HL-60 (cell line): ENCODE results near the gene POTEF.
"Not testable (repeated sequence)": the region's sequence is repeated elsewhere in the genome, so short reads cannot be mapped to it uniquely, and the experiment has no call there.

Experiments
- DNase-seq, 2 experiments: peaks; one replicate each; pipeline ENCODE4 v3.0.0-alpha.2; 2010 to 2020; ENCODE audit warnings: low read depth in 1 of 2, low spot score in 1 of 2
- H3K27ac ChIP-seq: fragments of 250-450 bp; sonication (Bioruptor Pico); replicated peaks from 2 replicates; pipeline ENCODE4 v1.5.1; 2020; ENCODE audit warnings: mild to moderate bottlenecking, moderate library complexity
- H3K27me3 ChIP-seq: fragments of 250-450 bp; sonication (Bioruptor Pico); 2 replicates; pipeline ENCODE4 v1.5.1; 2021; ENCODE audit warnings: mild to moderate bottlenecking, moderate library complexity; ENCODE audit not compliant: insufficient read depth, poor library complexity, severe bottlenecking
- H3K4me3 ChIP-seq: replicated peaks from 2 replicates; pipeline ENCODE4 v1.5.1; 2011; ENCODE audit warnings: mild to moderate bottlenecking, control low read depth, low read length; ENCODE audit not compliant: insufficient read depth
- GABPA ChIP-seq: IDR thresholded peaks from 2 replicates; pipeline ENCODE4 v1.6.1; 2012; ENCODE audit warnings: low read depth
- POLR2AphosphoS5 ChIP-seq: IDR thresholded peaks from 2 replicates; pipeline ENCODE4 v1.6.1; 2012; ENCODE audit warnings: low read depth
- SPI1 ChIP-seq: IDR thresholded peaks from 2 replicates; pipeline ENCODE4 v1.6.1; 2012; ENCODE audit warnings: low read depth, mild to moderate bottlenecking, borderline replicate concordance
- long read RNA-seq: library from polyadenylated mRNA; unstranded; transcript quantifications from one replicate; pipeline ENCODE4 v2.0.0, GENCODE V29; 2020
- TF ChIP-seq, protein P1 (sequence below): IDR thresholded peaks from 2 replicates; pipeline ENCODE4 v1.6.1; 2012; ENCODE audit warnings: low read depth; ENCODE audit not compliant: insufficient replicate concordance
- TF ChIP-seq, protein P2 (sequence below): IDR thresholded peaks from one replicate; pipeline ENCODE4 v1.5.1; 2011; ENCODE audit warnings: low read length, control low read depth, inconsistent platforms; ENCODE audit not compliant: insufficient read depth

The POTEF gene
- long read RNA-seq: 0 reads

DNA sequence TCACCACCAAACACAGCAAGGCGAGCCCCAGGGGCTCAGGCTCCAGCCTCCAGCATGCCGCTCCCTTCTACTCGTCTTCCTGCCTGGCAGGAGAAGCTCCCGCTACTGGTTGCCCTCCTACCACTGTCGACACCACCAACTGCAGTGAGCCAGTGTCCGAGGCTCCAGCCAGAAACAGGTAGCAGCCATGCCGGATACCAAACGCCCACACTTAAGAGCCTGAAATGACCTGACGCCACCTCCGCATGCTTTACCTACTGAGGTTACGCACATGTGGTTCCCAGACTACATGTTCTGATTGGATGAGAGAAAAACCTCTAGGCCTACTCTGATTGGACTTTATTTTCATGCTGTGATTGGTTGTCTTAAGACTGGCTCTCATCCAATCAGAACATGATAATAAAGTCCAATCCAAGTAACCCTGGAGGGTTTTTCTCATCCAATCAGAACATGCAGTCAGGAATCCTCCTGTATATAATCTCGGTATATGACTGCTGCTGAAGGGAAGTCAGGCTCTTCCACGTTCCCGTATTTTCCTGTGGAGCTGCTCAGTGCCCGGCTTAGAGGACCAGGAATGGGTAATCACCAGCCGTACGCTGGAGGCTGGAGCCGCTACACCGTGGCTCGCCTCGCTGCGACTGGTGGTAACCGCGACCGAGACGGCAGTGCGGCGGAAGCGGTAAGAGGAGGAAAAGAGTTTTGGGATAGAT, at the start of gene POTEF:
Gene POTEF, minus strand, starts transcription at position 103 of the 710 bp plus-strand sequence. CDS start 8,707 bp downstream, outside the sequence.
- not testable (repeated sequence) for DNase-seq, H3K27me3 ChIP-seq, H3K27ac ChIP-seq, H3K4me3 ChIP-seq

DNA sequence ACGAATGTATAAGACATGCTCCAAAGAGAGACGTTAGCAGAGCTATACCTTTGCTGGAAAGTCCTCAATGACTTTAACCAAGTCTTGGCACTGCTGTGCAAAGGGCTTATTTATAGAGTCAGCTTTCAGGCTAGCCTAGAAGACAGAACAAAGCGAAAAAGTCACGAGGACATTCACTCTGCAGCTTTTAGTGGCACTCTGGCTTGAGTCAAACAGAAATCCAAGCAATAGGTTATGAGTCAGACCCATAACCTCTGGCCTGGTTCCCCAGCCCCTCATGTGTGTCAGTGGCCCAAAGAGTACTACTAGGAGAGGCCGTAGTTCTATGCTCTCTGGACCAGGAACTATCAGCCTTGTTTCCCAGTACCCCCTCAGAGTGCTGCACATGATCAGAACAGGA, 45.8 kb upstream of the POTEF start:
- not testable (repeated sequence) for DNase-seq, H3K4me3 ChIP-seq, H3K27me3 ChIP-seq, H3K27ac ChIP-seq

DNA sequence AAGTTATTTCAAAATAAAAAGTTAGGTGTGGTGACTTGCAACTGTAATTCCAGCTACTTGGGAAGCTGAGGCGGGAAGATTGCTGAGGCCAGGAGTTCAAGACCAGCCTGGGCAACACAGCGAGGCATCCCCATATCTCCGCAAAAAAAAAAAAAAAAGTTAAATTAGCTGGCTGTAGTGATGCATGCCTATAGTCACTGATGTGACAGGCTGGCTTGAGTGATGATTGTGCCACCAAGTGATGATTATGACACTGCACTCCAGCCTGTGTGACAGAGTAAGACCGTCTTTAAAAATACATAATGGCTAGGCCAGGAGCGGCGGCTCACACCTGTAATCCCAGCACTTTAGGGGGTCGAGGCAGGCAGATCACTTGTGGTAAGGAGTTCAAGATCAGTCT, 40.9 kb upstream of the POTEF start:
- H3K4me3 ChIP-seq: no peak overlapping the region
- no peak for TF ChIP-seq GABPA
- no peak for TF ChIP-seq SPI1
- TF ChIP-seq POLR2AphosphoS5: no peak
- TF ChIP-seq, protein P1, sequence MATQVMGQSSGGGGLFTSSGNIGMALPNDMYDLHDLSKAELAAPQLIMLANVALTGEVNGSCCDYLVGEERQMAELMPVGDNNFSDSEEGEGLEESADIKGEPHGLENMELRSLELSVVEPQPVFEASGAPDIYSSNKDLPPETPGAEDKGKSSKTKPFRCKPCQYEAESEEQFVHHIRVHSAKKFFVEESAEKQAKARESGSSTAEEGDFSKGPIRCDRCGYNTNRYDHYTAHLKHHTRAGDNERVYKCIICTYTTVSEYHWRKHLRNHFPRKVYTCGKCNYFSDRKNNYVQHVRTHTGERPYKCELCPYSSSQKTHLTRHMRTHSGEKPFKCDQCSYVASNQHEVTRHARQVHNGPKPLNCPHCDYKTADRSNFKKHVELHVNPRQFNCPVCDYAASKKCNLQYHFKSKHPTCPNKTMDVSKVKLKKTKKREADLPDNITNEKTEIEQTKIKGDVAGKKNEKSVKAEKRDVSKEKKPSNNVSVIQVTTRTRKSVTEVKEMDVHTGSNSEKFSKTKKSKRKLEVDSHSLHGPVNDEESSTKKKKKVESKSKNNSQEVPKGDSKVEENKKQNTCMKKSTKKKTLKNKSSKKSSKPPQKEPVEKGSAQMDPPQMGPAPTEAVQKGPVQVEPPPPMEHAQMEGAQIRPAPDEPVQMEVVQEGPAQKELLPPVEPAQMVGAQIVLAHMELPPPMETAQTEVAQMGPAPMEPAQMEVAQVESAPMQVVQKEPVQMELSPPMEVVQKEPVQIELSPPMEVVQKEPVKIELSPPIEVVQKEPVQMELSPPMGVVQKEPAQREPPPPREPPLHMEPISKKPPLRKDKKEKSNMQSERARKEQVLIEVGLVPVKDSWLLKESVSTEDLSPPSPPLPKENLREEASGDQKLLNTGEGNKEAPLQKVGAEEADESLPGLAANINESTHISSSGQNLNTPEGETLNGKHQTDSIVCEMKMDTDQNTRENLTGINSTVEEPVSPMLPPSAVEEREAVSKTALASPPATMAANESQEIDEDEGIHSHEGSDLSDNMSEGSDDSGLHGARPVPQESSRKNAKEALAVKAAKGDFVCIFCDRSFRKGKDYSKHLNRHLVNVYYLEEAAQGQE: no peak
- TF ChIP-seq, protein P2, sequence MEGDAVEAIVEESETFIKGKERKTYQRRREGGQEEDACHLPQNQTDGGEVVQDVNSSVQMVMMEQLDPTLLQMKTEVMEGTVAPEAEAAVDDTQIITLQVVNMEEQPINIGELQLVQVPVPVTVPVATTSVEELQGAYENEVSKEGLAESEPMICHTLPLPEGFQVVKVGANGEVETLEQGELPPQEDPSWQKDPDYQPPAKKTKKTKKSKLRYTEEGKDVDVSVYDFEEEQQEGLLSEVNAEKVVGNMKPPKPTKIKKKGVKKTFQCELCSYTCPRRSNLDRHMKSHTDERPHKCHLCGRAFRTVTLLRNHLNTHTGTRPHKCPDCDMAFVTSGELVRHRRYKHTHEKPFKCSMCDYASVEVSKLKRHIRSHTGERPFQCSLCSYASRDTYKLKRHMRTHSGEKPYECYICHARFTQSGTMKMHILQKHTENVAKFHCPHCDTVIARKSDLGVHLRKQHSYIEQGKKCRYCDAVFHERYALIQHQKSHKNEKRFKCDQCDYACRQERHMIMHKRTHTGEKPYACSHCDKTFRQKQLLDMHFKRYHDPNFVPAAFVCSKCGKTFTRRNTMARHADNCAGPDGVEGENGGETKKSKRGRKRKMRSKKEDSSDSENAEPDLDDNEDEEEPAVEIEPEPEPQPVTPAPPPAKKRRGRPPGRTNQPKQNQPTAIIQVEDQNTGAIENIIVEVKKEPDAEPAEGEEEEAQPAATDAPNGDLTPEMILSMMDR: no peak
- no peak overlapping the region for H3K27ac ChIP-seq
- no peak for DNase-seq
- H3K27me3 ChIP-seq: no peaks in the 10 kb centered on the region

DNA sequence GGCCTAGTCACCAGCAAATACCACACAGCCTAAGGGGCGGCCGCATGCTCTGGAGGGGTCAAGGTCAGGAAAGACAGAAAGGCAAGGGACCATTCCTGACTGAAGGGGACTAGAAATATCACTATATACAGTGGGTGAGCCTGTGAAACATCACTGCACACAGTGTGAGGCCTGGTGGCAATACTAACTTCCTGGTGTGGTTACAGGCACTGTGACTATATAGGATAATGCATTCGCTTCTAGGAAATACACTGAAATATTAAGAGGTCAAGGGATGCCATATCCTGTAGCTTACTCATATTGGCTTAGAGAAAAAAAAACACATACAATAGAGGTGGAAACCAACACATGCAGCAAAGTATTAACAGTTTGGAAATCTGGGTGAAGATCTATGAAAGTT, 40.1 kb upstream of the POTEF start:
- not testable (repeated sequence) for DNase-seq, H3K27ac ChIP-seq, H3K4me3 ChIP-seq, H3K27me3 ChIP-seq

DNA sequence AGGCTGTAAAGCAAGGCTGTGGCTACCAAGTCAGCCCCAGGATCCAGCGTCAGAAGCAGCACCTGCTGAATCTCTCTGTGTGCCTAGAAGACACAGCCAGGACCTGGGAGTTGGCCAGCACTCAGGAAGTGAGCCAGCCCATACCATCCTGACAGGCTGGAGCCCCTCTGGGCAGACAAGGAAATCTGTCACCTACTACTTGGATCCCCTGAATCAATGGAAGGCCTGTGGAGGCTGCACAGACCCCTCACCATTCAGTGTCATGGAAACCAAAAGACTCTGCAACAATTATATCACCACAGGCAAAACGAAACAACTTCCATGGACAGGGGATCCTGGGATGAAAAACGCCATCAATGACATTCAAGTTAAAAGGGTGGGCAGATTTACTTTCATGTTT, 37.6 kb upstream of the POTEF start:
- not testable (repeated sequence) for H3K4me3 ChIP-seq, H3K27me3 ChIP-seq, DNase-seq, H3K27ac ChIP-seq

DNA sequence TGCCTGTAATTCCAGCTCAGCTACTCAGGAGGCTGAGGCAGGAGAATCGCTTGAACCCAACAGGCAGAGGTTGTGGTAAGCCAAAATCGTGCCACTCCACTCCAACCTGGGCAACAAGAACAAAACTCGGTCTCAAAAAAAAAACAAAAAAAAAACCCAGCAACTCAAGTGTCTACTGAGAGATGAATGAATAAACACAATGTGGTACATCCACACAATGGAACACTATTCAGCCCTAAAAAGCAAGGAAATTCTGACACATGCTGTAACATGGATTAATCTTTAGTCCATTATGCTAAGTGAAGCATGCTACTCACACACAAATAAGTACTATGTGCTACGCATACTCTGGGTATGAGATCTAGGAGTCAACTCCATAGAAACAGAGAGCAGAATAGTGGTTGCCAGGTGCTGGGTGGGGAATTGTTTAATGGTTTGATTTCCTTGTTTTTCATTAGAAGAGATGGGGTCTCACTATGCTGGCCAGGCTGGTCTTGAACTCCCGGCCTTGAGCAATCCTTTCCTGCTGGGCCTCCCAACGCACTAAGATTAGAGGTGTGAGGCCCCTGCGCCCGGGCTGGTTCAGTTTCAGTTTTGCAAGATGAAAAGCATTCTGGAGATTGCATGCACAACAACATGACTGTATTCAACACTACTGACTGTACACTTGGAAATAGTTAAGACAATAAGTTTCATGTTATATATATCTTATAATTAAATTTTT, 36.4 kb upstream of the POTEF start:
- TF ChIP-seq, protein P2: no peak
- no peak for TF ChIP-seq POLR2AphosphoS5
- TF ChIP-seq, protein P1: no peak
- no peak for TF ChIP-seq GABPA
- TF ChIP-seq SPI1: no peak
- Histone ChIP-seq H3K27ac (no peak overlapping the region), H3K4me3 (no peak overlapping the region), H3K27me3 (no peaks in the 10 kb centered on the region)
- no peak for DNase-seq
